ENCODE results near the gene IGSF22.
"Not testable (repeated sequence)": the region's sequence is repeated elsewhere in the genome, so short reads cannot be mapped to it uniquely, and the experiment has no call there.

DNA sequence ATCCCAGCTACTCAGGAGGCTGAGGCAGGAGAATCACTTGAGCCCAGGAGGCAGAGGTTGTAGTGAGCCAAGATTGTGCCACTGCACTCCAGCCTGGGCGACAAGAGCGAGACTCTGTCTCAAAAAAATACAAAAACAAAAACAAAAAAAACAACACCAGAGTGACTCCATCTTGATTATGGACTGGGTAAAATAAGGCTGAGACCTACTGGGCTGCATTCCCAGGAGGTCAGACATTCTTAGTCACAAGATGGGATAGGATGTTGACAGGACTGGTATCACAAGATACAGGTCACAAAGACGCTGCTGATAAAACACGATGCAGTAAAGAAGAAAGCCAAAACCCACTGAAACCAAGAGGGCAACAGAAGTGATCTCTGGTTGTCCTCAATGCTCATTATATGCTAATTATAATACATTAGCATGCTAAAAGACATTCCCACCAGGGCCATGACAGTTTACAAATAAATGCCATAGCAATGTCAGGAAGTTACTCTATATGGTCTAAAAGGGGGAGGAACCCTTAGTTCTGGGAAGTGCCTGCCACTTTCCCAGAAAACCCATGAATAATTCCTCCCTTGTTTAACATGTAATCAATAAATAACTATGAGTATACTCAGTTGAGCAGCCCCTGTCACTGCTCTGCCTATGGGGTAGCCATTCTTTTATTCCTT is 34.4 kb downstream of the IGSF22 start:
- TF ChIP-seq, protein P1, sequence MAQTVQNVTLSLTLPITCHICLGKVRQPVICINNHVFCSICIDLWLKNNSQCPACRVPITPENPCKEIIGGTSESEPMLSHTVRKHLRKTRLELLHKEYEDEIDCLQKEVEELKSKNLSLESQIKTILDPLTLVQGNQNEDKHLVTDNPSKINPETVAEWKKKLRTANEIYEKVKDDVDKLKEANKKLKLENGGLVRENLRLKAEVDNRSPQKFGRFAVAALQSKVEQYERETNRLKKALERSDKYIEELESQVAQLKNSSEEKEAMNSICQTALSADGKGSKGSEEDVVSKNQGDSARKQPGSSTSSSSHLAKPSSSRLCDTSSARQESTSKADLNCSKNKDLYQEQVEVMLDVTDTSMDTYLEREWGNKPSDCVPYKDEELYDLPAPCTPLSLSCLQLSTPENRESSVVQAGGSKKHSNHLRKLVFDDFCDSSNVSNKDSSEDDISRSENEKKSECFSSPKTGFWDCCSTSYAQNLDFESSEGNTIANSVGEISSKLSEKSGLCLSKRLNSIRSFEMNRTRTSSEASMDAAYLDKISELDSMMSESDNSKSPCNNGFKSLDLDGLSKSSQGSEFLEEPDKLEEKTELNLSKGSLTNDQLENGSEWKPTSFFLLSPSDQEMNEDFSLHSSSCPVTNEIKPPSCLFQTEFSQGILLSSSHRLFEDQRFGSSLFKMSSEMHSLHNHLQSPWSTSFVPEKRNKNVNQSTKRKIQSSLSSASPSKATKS (CRISPR knock-in tag; IDR thresholded peaks at IDR 0.05): not testable (repeated sequence)
- not testable (repeated sequence) for TF ChIP-seq ZNF384 (IDR thresholded peaks at IDR 0.05; ENCODE audit: low read depth, low read length); RBM17 (IDR thresholded peaks at IDR 0.05; ENCODE audit: borderline replicate concordance, low read depth, low read length); TBP (optimal IDR thresholded peaks at IDR 0.05; ENCODE audit: low read depth, low read length)
- peak; percentile 92 for TF ChIP-seq ZNF766 (CRISPR knock-in tag; conservative IDR thresholded peaks at IDR 0.05)
- TF ChIP-seq, protein P2, sequence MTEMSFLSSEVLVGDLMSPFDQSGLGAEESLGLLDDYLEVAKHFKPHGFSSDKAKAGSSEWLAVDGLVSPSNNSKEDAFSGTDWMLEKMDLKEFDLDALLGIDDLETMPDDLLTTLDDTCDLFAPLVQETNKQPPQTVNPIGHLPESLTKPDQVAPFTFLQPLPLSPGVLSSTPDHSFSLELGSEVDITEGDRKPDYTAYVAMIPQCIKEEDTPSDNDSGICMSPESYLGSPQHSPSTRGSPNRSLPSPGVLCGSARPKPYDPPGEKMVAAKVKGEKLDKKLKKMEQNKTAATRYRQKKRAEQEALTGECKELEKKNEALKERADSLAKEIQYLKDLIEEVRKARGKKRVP (CRISPR knock-in tag; IDR thresholded peaks at IDR 0.05): peak; percentile 57
- TF ChIP-seq GABPA (tag; conservative IDR thresholded peaks at IDR 0.05; ENCODE audit: low read depth): peak; percentile 32; the same call in 1 of the 2 replicates
- peak; percentile 98 for TF ChIP-seq PTRF (tag; IDR thresholded peaks at IDR 0.05)

Data from K562 (cell line).